Stimulated activated naive B cell treated with anti-CD40 and anti-IgM and Interleukin-4, amounts not matched to agents 10 μg/mL and 1 μg/mL and 100 μg/mL, for 72 hours (primary cell): ENCODE measurements around the gene GLO1.
A peak's percentile ranks its signal among the peaks of the same experiment; 100 is the strongest.

ENCODE experiments used
- ATAC-seq, 2 donors: fragments of 150-1000 bp; cut with Tn5 transposase; replicated peaks; 2 replicates each; pipeline ENCODE4 v1.10.0; 2021; ENCODE audit warnings: moderate library complexity in 1 of 2
- DNase-seq: peaks from one replicate; pipeline ENCODE4 v3.0.0; 2021
- H3K27ac Mint-ChIP-seq: one replicate; pipeline ENCODE4 v1.8.0; 2022; ENCODE audit warnings: mild to moderate bottlenecking, mixed read lengths
- H3K27me3 Mint-ChIP-seq, 2 donors: one replicate each; pipeline ENCODE4 v1.8.0; 2022; ENCODE audit warnings: mixed read lengths in 2 of 2
- H3K36me3 Mint-ChIP-seq, 2 donors: one replicate each; pipeline ENCODE4 v1.8.0; 2022; ENCODE audit warnings: mixed read lengths in 2 of 2, mild to moderate bottlenecking in 1 of 2
- H3K4me1 Mint-ChIP-seq, 2 donors: one replicate each; pipeline ENCODE4 v1.8.0; 2022; ENCODE audit warnings: mixed read lengths in 2 of 2, mild to moderate bottlenecking in 1 of 2
- H3K4me3 Mint-ChIP-seq, 2 donors: one replicate each; pipeline ENCODE4 v1.8.0; 2022; ENCODE audit warnings: mild to moderate bottlenecking in 2 of 2, mixed read lengths in 2 of 2, moderate library complexity in 1 of 2
- H3K9me3 Mint-ChIP-seq, 2 donors: one replicate each; pipeline ENCODE4 v1.8.0; 2022; ENCODE audit warnings: mixed read lengths in 2 of 2, mild to moderate bottlenecking in 1 of 2

The GLO1 gene

DNA sequence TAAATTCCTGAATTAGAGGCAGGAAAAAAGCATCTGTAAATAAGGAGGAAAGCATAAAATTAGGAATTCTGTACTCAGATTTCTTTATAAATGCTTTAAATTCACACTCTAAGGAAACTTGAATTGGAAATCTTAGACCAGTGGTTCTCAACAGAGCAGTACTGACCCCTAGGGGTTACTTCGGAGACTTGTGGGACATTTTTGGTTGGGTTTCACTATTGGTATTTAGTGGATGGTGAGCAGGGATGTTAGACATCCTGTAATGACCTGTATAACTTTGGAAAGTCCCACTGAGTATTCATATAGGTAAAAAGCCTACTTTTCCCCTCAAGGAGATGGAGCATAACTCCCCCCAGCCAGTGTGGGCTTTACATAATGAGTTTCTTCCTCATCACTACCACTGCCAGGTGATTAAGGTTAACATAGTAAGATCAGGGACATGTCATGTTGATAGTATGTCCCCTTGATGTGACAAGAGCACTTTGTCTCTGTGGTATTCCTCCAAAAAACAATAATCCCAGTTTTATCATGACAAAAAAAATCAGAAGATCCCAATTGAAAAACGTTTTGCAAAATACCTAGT is 31.0 kb downstream of the GLO1 start:
- Mint-ChIP-seq H3K27me3 (no peaks in the 10 kb centered on the region), H3K4me1 (peaks cover 28 to 45% of the 10 kb centered on the region in 2 donors), H3K27ac (peak overlapping the region; percentile 65), H3K4me3 (no peak overlapping the region), H3K36me3 (peaks cover 33 to 35% of the 10 kb centered on the region in 2 donors), H3K9me3 (peaks cover 3 to 4% of the 10 kb centered on the region in 2 donors)
- ATAC-seq (peak; percentile 85 to 89), DNase-seq (peak; percentile 37)

DNA sequence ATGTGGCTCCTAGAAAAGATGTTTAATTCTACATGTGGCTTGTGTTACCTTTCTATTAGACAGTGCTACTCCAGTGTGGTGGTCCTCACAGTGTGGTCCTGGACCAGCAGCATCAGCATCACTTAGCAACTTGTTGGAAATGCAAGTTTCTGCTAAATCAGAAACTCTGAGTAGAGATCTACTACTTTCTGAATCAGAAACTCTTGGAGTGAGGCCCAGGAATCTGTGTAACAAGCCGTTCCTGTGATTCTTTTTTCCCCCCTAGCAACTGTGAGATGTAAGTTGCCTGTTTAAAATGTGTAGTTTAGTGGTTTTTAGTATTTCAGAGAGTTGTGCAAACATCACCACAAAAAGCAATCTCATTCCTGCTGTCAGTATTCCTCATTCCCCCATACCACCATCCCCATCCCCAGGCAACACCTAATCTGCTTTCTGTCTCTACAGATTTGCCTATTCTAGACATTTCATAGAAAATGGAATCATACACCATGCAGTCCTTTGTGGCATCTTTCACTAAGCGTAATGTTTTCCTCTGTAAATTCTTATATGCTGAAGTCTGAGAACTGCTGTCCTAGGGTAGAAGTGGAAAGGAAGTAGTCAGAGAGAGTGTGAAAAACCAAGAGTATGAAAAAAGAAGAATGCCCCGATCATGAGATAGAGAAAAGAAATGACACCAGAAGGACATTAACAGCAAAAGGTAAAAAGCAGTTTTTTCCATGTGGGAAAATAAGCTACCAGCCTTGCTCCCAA is 44.4 kb downstream of the GLO1 start:
- ATAC-seq: no peak
- DNase-seq: no peak
- Mint-ChIP-seq H3K27me3 (no peaks in the 10 kb centered on the region), H3K36me3 (peaks cover 14 to 24% of the 10 kb centered on the region in 2 donors), H3K4me3 (no peak overlapping the region), H3K9me3 (no peaks in the 10 kb centered on the region), H3K27ac (no peak overlapping the region), H3K4me1 (peaks cover 0 to 3% of the 10 kb centered on the region in 2 donors)

- Mint-ChIP-seq H3K4me3 (no peak overlapping the region), H3K4me1 (peaks cover 0 to 6% of the 10 kb centered on the region in 2 donors), H3K9me3 (no peaks in the 10 kb centered on the region), H3K27me3 (no peaks in the 10 kb centered on the region), H3K27ac (no peak overlapping the region), H3K36me3 (peaks cover 14 to 19% of the 10 kb centered on the region in 2 donors)
- ATAC-seq (no peak), DNase-seq (no peak)
These were observed 46.0 kb downstream of the GLO1 start for GRCh38 chr6:38656896-38657295.

- no peak overlapping the region for H3K27ac Mint-ChIP-seq
- H3K9me3 Mint-ChIP-seq: no peaks in the 10 kb centered on the region
- H3K4me1 Mint-ChIP-seq: peaks cover 0 to 6% of the 10 kb centered on the region in 2 donors
- ATAC-seq (no peak), DNase-seq (no peak)
- no peaks in the 10 kb centered on the region for H3K27me3 Mint-ChIP-seq
- peaks cover 11 to 33% of the 10 kb centered on the region in 2 donors for H3K36me3 Mint-ChIP-seq
- H3K4me3 Mint-ChIP-seq: no peak overlapping the region
These were observed 48.7 kb downstream of the GLO1 start for GRCh38 chr6:38654263-38654662.

- ATAC-seq: no peak
- DNase-seq: no peak
- no peak overlapping the region for H3K27ac Mint-ChIP-seq
- H3K9me3 Mint-ChIP-seq: no peaks in the 10 kb centered on the region
- H3K27me3 Mint-ChIP-seq: no peaks in the 10 kb centered on the region
- peaks cover 12 to 25% of the 10 kb centered on the region in 2 donors for H3K36me3 Mint-ChIP-seq
- no peak overlapping the region for H3K4me3 Mint-ChIP-seq
- peaks cover 0 to 11% of the 10 kb centered on the region in 2 donors for H3K4me1 Mint-ChIP-seq
These were observed 51.7 kb downstream of the GLO1 start for GRCh38 chr6:38651121-38651784.

- DNase-seq (no peak), ATAC-seq (no peak)
- H3K9me3 Mint-ChIP-seq: no peaks in the 10 kb centered on the region
- no peaks in the 10 kb centered on the region for H3K27me3 Mint-ChIP-seq
- H3K27ac Mint-ChIP-seq: no peak overlapping the region
- H3K36me3 Mint-ChIP-seq: peaks cover 12 to 25% of the 10 kb centered on the region in 2 donors
- H3K4me1 Mint-ChIP-seq: peaks cover 0 to 11% of the 10 kb centered on the region in 2 donors
- no peak overlapping the region for H3K4me3 Mint-ChIP-seq
These were observed 52.7 kb downstream of the GLO1 start for GRCh38 chr6:38650207-38650752.

DNA sequence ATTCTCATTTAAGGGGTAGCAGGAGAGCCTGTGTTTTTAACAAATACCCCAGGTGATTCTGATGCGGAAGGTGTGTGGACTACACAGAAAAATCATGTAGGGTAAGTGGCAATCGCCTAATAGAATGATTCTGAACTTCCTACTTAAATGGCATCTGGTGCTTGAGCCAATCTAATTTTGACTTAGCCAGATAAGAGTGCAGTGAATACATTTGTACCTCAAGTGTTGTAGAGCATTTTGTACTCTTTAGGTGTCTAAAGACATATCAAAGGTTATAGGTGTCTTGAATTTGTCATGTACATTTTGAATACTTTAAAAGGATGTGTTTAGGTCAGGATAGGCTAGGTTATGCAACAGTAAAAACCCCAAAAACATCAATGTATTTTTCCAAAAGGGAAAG is 53.2 kb downstream of the GLO1 start:
- ATAC-seq (no peak), DNase-seq (no peak)
- Mint-ChIP-seq H3K27me3 (no peaks in the 10 kb centered on the region), H3K36me3 (peaks cover 12 to 25% of the 10 kb centered on the region in 2 donors), H3K4me1 (peaks cover 0 to 11% of the 10 kb centered on the region in 2 donors), H3K27ac (no peak overlapping the region), H3K9me3 (no peaks in the 10 kb centered on the region), H3K4me3 (no peak overlapping the region)

DNA sequence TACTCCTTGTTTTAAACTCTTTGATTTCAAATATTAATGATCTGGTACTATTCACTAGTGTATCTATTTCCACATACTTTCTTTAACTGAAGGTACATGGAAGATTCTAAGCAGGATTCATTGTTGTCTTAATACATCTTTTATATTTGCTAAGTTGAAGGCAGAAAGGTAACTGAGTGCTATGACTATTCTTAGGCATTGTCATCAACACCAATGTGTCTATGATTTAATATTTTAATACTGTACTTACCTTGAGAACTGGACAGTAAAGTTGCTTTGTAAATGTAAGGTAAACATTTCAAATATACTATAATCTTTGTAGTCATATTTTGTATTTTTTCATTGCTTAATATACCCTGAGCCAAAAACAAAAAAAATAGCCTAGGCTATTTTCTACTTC is 54.3 kb downstream of the GLO1 start:
- no peak for ATAC-seq
- Mint-ChIP-seq H3K4me3 (no peak overlapping the region), H3K4me1 (peaks cover 0 to 9% of the 10 kb centered on the region in 2 donors), H3K9me3 (no peaks in the 10 kb centered on the region), H3K27ac (no peak overlapping the region), H3K36me3 (peaks cover 8 to 24% of the 10 kb centered on the region in 2 donors), H3K27me3 (no peaks in the 10 kb centered on the region)
- DNase-seq: no peak

DNA sequence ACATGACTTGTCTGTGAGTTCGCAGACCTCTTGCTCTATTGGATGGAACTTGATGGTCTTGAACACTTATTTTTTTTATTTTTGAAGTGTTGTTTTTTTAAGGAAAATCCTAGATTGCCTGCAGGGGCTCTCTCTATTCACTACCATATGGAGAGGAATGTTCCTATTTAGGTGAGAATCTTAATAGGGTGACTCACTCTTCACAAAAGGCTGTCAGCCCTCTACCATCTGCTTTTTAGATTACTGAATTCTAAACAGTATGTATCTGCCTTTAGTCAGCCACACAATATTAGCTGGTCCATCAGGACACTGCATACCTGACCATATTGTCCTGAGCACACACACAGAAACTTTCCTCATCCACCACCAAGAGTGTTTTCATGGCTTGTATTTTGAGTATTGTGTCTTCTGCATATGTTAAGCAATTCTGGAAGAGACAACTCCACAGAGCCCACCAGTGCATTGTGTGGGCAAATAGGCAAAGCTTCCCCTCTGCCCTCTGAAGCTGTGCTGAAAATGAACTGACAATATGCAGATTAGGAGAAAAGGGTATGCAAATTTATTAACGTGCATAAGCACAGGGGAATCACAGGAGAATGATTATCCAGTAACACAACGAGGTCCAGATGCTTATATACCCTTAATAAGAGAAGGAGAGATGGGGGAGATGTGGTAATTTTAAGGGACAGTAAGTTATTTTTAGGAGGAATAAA is 56.6 kb downstream of the GLO1 start:
- no peak for ATAC-seq
- no peak for DNase-seq
- Mint-ChIP-seq H3K4me3 (no peak overlapping the region), H3K4me1 (peaks cover 6 to 8% of the 10 kb centered on the region in 2 donors), H3K9me3 (no peaks in the 10 kb centered on the region), H3K27me3 (no peaks in the 10 kb centered on the region), H3K36me3 (peaks cover 9 to 25% of the 10 kb centered on the region in 2 donors), H3K27ac (no peak overlapping the region)

DNA sequence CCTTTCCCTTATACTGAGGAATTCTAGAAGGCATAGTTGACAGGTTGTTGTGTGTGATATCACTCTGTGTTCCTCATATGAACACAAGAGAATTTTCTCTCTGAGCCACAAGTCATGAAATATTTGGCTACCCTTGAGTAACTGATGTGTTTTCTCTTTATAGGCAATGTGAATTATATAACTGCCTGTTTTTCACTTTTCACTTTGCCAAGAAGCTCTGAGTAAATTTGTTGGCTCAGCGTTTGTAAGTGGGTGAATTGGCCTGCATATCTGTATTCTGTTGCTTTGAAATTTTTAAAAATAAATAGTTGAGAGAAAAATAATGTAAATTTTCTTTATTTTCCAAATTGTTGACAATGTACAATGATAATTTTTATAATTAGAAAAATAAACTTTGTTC is 58.0 kb downstream of the GLO1 start:
- H3K9me3 Mint-ChIP-seq: no peaks in the 10 kb centered on the region
- no peaks in the 10 kb centered on the region for H3K27me3 Mint-ChIP-seq
- no peak for ATAC-seq
- no peak overlapping the region for H3K4me3 Mint-ChIP-seq
- no peak for DNase-seq
- peaks cover 4 to 13% of the 10 kb centered on the region in 2 donors for H3K36me3 Mint-ChIP-seq
- H3K27ac Mint-ChIP-seq: no peak overlapping the region
- peaks cover 13 to 14% of the 10 kb centered on the region in 2 donors for H3K4me1 Mint-ChIP-seq

DNA sequence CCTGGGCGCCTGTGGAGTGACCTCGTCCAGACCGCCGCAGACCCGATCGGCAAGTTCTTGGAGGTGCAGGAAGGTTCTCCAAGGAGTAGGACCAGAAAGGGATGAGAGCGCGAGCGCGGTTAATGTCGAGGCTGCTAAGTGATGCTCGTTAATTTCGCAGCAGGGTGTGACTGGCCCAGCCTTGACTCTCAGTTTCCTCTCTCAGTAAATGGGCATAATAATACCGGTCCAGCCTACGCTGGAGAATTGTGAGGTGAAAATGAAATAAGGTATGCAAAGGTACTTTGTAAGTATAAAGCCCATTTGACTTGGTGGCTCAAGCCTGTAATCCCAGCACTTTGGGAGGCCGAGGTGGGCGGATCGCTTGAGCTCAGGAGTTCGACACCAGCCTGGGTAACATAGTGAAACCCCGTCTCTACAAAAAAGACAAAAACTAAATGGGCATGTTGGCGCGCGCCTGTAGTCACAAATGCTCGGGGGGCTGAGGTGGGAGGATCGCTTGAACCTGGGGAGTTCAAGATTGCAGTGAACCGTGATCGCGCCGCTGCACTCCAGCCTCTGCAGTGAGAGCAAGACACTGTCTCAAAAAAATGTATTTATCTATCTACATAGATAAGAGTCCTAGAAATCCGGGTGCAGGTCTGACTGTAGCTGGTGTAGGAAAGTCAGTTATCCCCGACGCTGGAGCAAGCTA is 62.6 kb downstream of the GLO1 start:
- H3K27me3 Mint-ChIP-seq: no peaks in the 10 kb centered on the region
- H3K36me3 Mint-ChIP-seq: peaks cover 1 to 7% of the 10 kb centered on the region in 2 donors

GRCh38 chr6:38639498-38640215 is 63.3 kb downstream of the GLO1 start, which contains the start of gene BTBD9:
TSS of gene BTBD9 (minus strand) at chr6:38639929.
- H3K27me3 Mint-ChIP-seq: no peaks in the 10 kb centered on the region
- H3K27ac Mint-ChIP-seq: peak within 1 kb of the TSS; percentile 98
- DNase-seq: peak; percentile 82
- H3K4me3 Mint-ChIP-seq: peak within 1 kb of the TSS; percentile 91 to 93
- H3K4me1 Mint-ChIP-seq: peaks cover 29 to 42% of the 10 kb centered on the region in 2 donors
- ATAC-seq: peak; percentile 85 to 90
- no peaks in the 10 kb centered on the region for H3K9me3 Mint-ChIP-seq
- H3K36me3 Mint-ChIP-seq: peaks cover 1 to 7% of the 10 kb centered on the region in 2 donors

More for the DNA sequence above, 62.6 kb downstream of the GLO1 start:
- Mint-ChIP-seq H3K9me3 (no peaks in the 10 kb centered on the region), H3K4me1 (peaks cover 29 to 36% of the 10 kb centered on the region in 2 donors), H3K27ac (peak overlapping the region; percentile 98), H3K4me3 (peak overlapping the region; percentile 91 to 93)
- DNase-seq (no peak), ATAC-seq (peak in 1 of 2 donors; percentile 22)

DNA sequence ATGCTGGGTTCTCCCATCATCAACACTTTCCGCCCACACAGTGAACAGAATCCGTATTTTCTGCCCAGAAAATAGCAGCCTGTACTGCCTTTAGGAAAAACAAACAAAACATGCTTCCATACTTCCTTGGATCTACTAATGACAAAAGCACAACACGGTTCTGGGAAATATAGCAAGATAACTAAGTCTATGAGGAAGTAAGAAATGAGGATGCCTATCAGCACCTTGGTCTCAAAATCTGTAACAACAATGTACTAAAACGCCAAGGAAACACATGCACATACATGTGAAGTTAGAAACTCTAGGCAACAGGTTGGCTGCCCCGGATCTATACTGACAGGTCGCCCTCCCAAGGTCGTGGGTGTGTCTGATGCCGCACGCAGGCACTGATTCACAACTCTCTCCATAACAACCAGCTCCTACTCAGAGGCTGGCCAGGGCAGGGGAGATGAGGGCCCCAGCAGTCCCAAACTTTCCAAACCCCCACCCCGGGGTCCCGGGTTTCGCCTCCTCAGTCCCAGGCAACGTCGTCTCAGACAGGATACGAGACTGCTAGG is 63.9 kb downstream of the GLO1 start:
- DNase-seq (peak; percentile 34), ATAC-seq (peak; percentile 59 to 67)
- H3K9me3 Mint-ChIP-seq: no peaks in the 10 kb centered on the region
- H3K4me1 Mint-ChIP-seq: peaks cover 31 to 48% of the 10 kb centered on the region in 2 donors
- peaks cover 1 to 7% of the 10 kb centered on the region in 2 donors for H3K36me3 Mint-ChIP-seq
- peak overlapping the region; percentile 98 for H3K27ac Mint-ChIP-seq
- peak overlapping the region; percentile 91 to 93 for H3K4me3 Mint-ChIP-seq
- H3K27me3 Mint-ChIP-seq: no peaks in the 10 kb centered on the region
